Smooth muscle cell (in vitro differentiated cells): ENCODE results near the gene FA2H. TPM values are rescaled to one million over a fixed set of nuclear protein-coding genes. Genes with fewer than 3 reads are reported as not detected.

Experiments used
- DNase-seq: peaks from one replicate; lab custom pipeline; 2025; ENCODE audit not compliant: unreplicated experiment; lab: John Stamatoyannopoulos, UW
- H2AFZ ChIP-seq: fragments of 200-600 bp; sonication (generic); 2 replicates; pipeline ENCODE4 v1.6.0; 2016; ENCODE audit warnings: antibody characterized with exemption, low read depth, mild to moderate bottlenecking
- H3F3A ChIP-seq: fragments of 200-600 bp; sonication (generic); 2 replicates; pipeline ENCODE4 v1.6.0; 2017; ENCODE audit warnings: antibody characterized with exemption, low read depth
- H3K27ac ChIP-seq: fragments of 200-600 bp; sonication (generic); 2 replicates; pipeline ENCODE4 v1.5.1; 2016; ENCODE audit warnings: low read depth, mild to moderate bottlenecking
- H3K27me3 ChIP-seq: fragments of 200-600 bp; sonication (generic); 2 replicates; pipeline ENCODE4 v1.6.1; 2016; ENCODE audit warnings: low read depth, mild to moderate bottlenecking
- H3K36me3 ChIP-seq: fragments of 200-600 bp; sonication (generic); 2 replicates; pipeline ENCODE4 v1.5.1; 2016; ENCODE audit warnings: low read depth
- H3K4me1 ChIP-seq: fragments of 200-600 bp; sonication (generic); 2 replicates; pipeline ENCODE4 v1.5.1; 2016; ENCODE audit warnings: low read depth
- H3K4me2 ChIP-seq: fragments of 200-600 bp; sonication (generic); 2 replicates; pipeline ENCODE4 v1.6.0; 2016; ENCODE audit warnings: mild to moderate bottlenecking
- H3K4me3 ChIP-seq: fragments of 200-600 bp; sonication (generic); 2 replicates; pipeline ENCODE4 v1.5.1; 2016; ENCODE audit warnings: mild to moderate bottlenecking
- H3K79me2 ChIP-seq: fragments of 200-600 bp; sonication (generic); 2 replicates; pipeline ENCODE4 v1.6.0; 2016; ENCODE audit warnings: low read depth, mild to moderate bottlenecking
- H3K9ac ChIP-seq: fragments of 200-600 bp; sonication (generic); 2 replicates; pipeline ENCODE4 v1.6.0; 2016; ENCODE audit warnings: low read depth
- H3K9me3 ChIP-seq: fragments of 200-600 bp; sonication (generic); replicated peaks from 2 replicates; pipeline ENCODE4 v1.5.1; 2016; ENCODE audit warnings: low read depth
- H4K20me1 ChIP-seq: fragments of 200-600 bp; sonication (generic); 2 replicates; pipeline ENCODE4 v1.6.0; 2016; ENCODE audit warnings: low read depth
- CTCF ChIP-seq: fragments of 200-600 bp; sonication (generic); IDR thresholded peaks from 2 replicates; pipeline ENCODE4 v1.5.1; 2017; ENCODE audit warnings: borderline replicate concordance, mild to moderate bottlenecking, antibody characterized with exemption; ENCODE audit not compliant: insufficient read depth, poor library complexity, severe bottlenecking
- WGBS: methylation state at CpG from one replicate; pipeline ENCODE4 v1.1.7; 2016; ENCODE audit warnings: low lambda C conversion rate; 5-methylcytosine and 5-hydroxymethylcytosine counted together
- polyA plus RNA-seq: library from polyadenylated mRNA; unstranded; fragments of >200 nt; fragmentation: Nextera tagmentation; extraction: Ambion mirVana; gene quantifications from 2 replicates; pipeline ENCODE4 v1.2.1, GENCODE V29; 2016
- total RNA-seq: library from RNA; depleted of rRNA; stranded (reverse); fragments of >200 nt; gene quantifications from 2 replicates; pipeline ENCODE4 v1.2.3, GENCODE V29; 2014

Gene FA2H
- total and polyA plus RNA-seq, 2 experiments from 2014 or later, result not detected

GRCh38 chr16:74742051-74742481, 32.6 kb downstream of the FA2H start:
- H4K20me1 ChIP-seq, result no peaks in the 10 kb centered on the region
- H3K4me1 ChIP-seq, result no peaks in the 10 kb centered on the region
- no peak overlapping the region for H3K4me2 ChIP-seq
- no peak for TF ChIP-seq CTCF
- H3K4me3 ChIP-seq, result no peak overlapping the region
- WGBS, result 20% methylated on average over 10 of the region's 10 CpGs
- no peak overlapping the region for H2AFZ ChIP-seq
- no peaks in the 10 kb centered on the region for H3K36me3 ChIP-seq
- no peak overlapping the region for H3K9ac ChIP-seq
- no peaks in the 10 kb centered on the region for H3K9me3 ChIP-seq
- no peak for DNase-seq
- no peaks in the 10 kb centered on the region for H3K27me3 ChIP-seq
- no peak overlapping the region for H3K27ac ChIP-seq
- H3F3A ChIP-seq, result no peaks in the 10 kb centered on the region
- H3K79me2 ChIP-seq, result no peaks in the 10 kb centered on the region

- no peak overlapping the region for H3K4me3 ChIP-seq
- no peak overlapping the region for H3K4me2 ChIP-seq
- no peak overlapping the region for H3K9ac ChIP-seq
- H3K4me1 ChIP-seq, result no peaks in the 10 kb centered on the region
- H3K27me3 ChIP-seq, result no peaks in the 10 kb centered on the region
- TF ChIP-seq CTCF, result no peak
- H3K36me3 ChIP-seq, result no peaks in the 10 kb centered on the region
- no peak overlapping the region for H2AFZ ChIP-seq
- no peak for DNase-seq
- no peaks in the 10 kb centered on the region for H3K9me3 ChIP-seq
- no peaks in the 10 kb centered on the region for H4K20me1 ChIP-seq
- no peaks in the 10 kb centered on the region for H3F3A ChIP-seq
- H3K27ac ChIP-seq, result no peak overlapping the region
- H3K79me2 ChIP-seq, result no peaks in the 10 kb centered on the region
- WGBS, result 89% methylated on average over 13 of the region's 13 CpGs
These were observed 33.8 kb downstream of the FA2H start for GRCh38 chr16:74740795-74741304.

- WGBS, result 79% methylated on average over 6 of the region's 6 CpGs
- Histone ChIP-seq H3K9ac (no peak overlapping the region), H3K27ac (no peak overlapping the region), H2AFZ (no peak overlapping the region), H3K4me3 (no peak overlapping the region), H3F3A (no peaks in the 10 kb centered on the region), H3K36me3 (no peaks in the 10 kb centered on the region), H3K79me2 (no peaks in the 10 kb centered on the region), H3K27me3 (no peaks in the 10 kb centered on the region), H3K4me2 (no peak overlapping the region), H3K4me1 (peaks cover 8% of the 10 kb centered on the region), H4K20me1 (no peaks in the 10 kb centered on the region), H3K9me3 (no peaks in the 10 kb centered on the region)
- TF ChIP-seq CTCF, result no peak
- no peak for DNase-seq
These were observed 35.3 kb downstream of the FA2H start for GRCh38 chr16:74739275-74739674.

- H3K36me3 ChIP-seq, result no peaks in the 10 kb centered on the region
- H3K4me3 ChIP-seq, result no peak overlapping the region
- no peaks in the 10 kb centered on the region for H4K20me1 ChIP-seq
- H3K4me1 ChIP-seq, result peaks cover 11% of the 10 kb centered on the region
- no peaks in the 10 kb centered on the region for H3K27me3 ChIP-seq
- WGBS, result 94% methylated on average over 11 of the region's 11 CpGs
- no peak overlapping the region for H2AFZ ChIP-seq
- no peak for DNase-seq
- no peak overlapping the region for H3K27ac ChIP-seq
- no peak overlapping the region for H3K9ac ChIP-seq
- TF ChIP-seq CTCF, result no peak
- no peak overlapping the region for H3K4me2 ChIP-seq
- no peaks in the 10 kb centered on the region for H3K9me3 ChIP-seq
- H3F3A ChIP-seq, result no peaks in the 10 kb centered on the region
- H3K79me2 ChIP-seq, result no peaks in the 10 kb centered on the region
These were observed 35.8 kb downstream of the FA2H start for GRCh38 chr16:74738816-74739215.
